H1 (cell line): ENCODE results near the gene ANKRD61. TPM values are rescaled to one million over a fixed set of nuclear protein-coding genes. Genes with fewer than 3 reads are reported as not detected.

ENCODE experiments used
- CTCF ChIA-PET: fragments of 300-600 bp; sonication (Branson Sonifier 250); formaldehyde crosslinking; loops from one replicate; lab custom pipeline; 2021; ENCODE audit not compliant: partially characterized antibody; lab: Charles Lee
- POLR2A ChIA-PET: fragments of 300-600 bp; sonication (Branson Sonifier 250); formaldehyde crosslinking; loops from one replicate; lab custom pipeline; 2021; ENCODE audit warnings: inconsistent platforms; ENCODE audit not compliant: partially characterized antibody; lab: Charles Lee
- DNase-seq, 2 experiments: peaks; one replicate each; pipeline versions ENCODE4 v3.0.0 to v3.0.0-alpha.2; 2010 to 2022; ENCODE audit warnings: low spot score in 2 of 2, low read depth in 1 of 2, mixed read lengths in 1 of 2
- FAIRE-seq: peaks from 2 replicates; lab custom pipeline; 2011; peaks lifted over from hg19 to GRCh38; lab: Jason Lieb, UNC
- H2AFZ ChIP-seq: 2 replicates; pipeline ENCODE4 v1.8.1; 2012; ENCODE audit warnings: low read length, inconsistent platforms
- H2AK5ac ChIP-seq: 2 replicates; pipeline ENCODE4 v1.6.1; 2013; ENCODE audit warnings: low read depth, low read length
- H2BK120ac ChIP-seq: replicated peaks from 2 replicates; pipeline ENCODE3; 2013; ENCODE audit warnings: low read depth, low read length, inconsistent platforms
- H2BK12ac ChIP-seq: 2 replicates; pipeline ENCODE4 v1.6.1; 2013; ENCODE audit warnings: low read depth, low read length
- H2BK15ac ChIP-seq: 2 replicates; pipeline ENCODE4 v1.6.1; 2013; ENCODE audit warnings: low read length
- H2BK20ac ChIP-seq: 2 replicates; pipeline ENCODE4 v1.6.1; 2013; ENCODE audit warnings: low read length
- H2BK5ac ChIP-seq: 2 replicates; pipeline ENCODE4 v1.6.1; 2013; ENCODE audit warnings: low read depth, low read length
- H3K14ac ChIP-seq: 2 replicates; pipeline ENCODE4 v1.6.1; 2013; ENCODE audit warnings: inconsistent platforms; ENCODE audit not compliant: insufficient read length
- H3K18ac ChIP-seq: 2 replicates; pipeline ENCODE4 v1.6.1; 2013; ENCODE audit warnings: low read length; ENCODE audit errors: extremely low read depth
- H3K23ac ChIP-seq: 2 replicates; pipeline ENCODE4 v1.6.1; 2013; ENCODE audit warnings: inconsistent platforms; ENCODE audit not compliant: insufficient read length
- H3K23me2 ChIP-seq: 2 replicates; pipeline ENCODE4 v1.6.1; 2013; ENCODE audit warnings: low read depth, low read length
- H3K27ac ChIP-seq: 2 replicates; pipeline ENCODE4 v1.6.1; 2011; ENCODE audit warnings: low read depth, low read length, inconsistent platforms
- H3K27me3 ChIP-seq, 4 experiments: replicated peaks in 1 of 4; 1 replicate in 1 of 4; 2 replicates in 3 of 4; pipeline versions ENCODE4 v1.6.1 to v1.8.1; 2011 to 2013; ENCODE audit warnings: low read length in 3 of 4, mild to moderate bottlenecking in 3 of 4, inconsistent platforms in 2 of 4, mixed read lengths in 2 of 4, moderate library complexity in 1 of 4; ENCODE audit not compliant: control insufficient read depth in 3 of 4, insufficient read depth in 3 of 4; ENCODE audit errors: extremely low read depth in 1 of 4
- H3K36me3 ChIP-seq, 4 experiments: 2 replicates each; pipeline versions ENCODE4 v1.6.1 to v1.8.1; 2011 to 2013; ENCODE audit warnings: mild to moderate bottlenecking in 4 of 4, low read length in 3 of 4, moderate library complexity in 2 of 4, control low read depth in 1 of 4, inconsistent platforms in 1 of 4; ENCODE audit not compliant: insufficient read depth in 4 of 4, control insufficient read depth in 2 of 4
- H3K4ac ChIP-seq: replicated peaks from 2 replicates; pipeline ENCODE3; 2013; ENCODE audit warnings: low read length, low read depth, mixed read lengths, inconsistent platforms; ENCODE audit not compliant: insufficient read length
- H3K4me1 ChIP-seq, 4 experiments: replicated peaks in 1 of 4; 1 replicate in 1 of 4; 2 replicates in 3 of 4; pipeline versions ENCODE4 v1.6.1 to v1.8.1; 2011 to 2013; ENCODE audit warnings: low read length in 3 of 4, inconsistent platforms in 2 of 4, mixed read lengths in 1 of 4; ENCODE audit not compliant: insufficient read depth in 4 of 4, control insufficient read depth in 3 of 4
- H3K4me2 ChIP-seq, 2 experiments: 2 replicates each; pipeline versions ENCODE4 v1.6.1 to v1.8.1; 2011 to 2013; ENCODE audit warnings: low read depth in 2 of 2, low read length in 2 of 2, control low read depth in 1 of 2, inconsistent platforms in 1 of 2, mild to moderate bottlenecking in 1 of 2; ENCODE audit not compliant: insufficient read depth in 1 of 2
- H3K4me3 ChIP-seq, 4 experiments: fragments of 200-600, 300-600 bp in 1 of 4; sonication (generic), shearing (Covaris generic), sonication (Bioruptor Twin) in 1 of 4; 2 replicates each; pipeline versions ENCODE4 v1.5.1 to v1.8.1; 2011 to 2016; ENCODE audit warnings: low read length in 4 of 4, low read depth in 3 of 4, control low read depth in 2 of 4, inconsistent platforms in 2 of 4, mild to moderate bottlenecking in 2 of 4, mixed read lengths in 1 of 4, moderate library complexity in 1 of 4; ENCODE audit not compliant: insufficient read depth in 2 of 4; ENCODE audit errors: extremely low read depth in 1 of 4
- H3K56ac ChIP-seq: replicated peaks from 2 replicates; pipeline ENCODE3; 2013; ENCODE audit warnings: low read depth, mild to moderate bottlenecking, mixed read lengths, low read length, inconsistent platforms; ENCODE audit not compliant: insufficient read length
- H3K79me1 ChIP-seq: 2 replicates; pipeline ENCODE4 v1.6.1; 2013; ENCODE audit warnings: low read depth, low read length, control low read depth
- H3K79me2 ChIP-seq, 2 experiments: 2 replicates each; pipeline versions ENCODE4 v1.6.1 to v1.8.1; 2012 to 2013; ENCODE audit warnings: low read length in 2 of 2, mild to moderate bottlenecking in 2 of 2, inconsistent platforms in 1 of 2; ENCODE audit not compliant: insufficient read depth in 2 of 2, control insufficient read depth in 1 of 2
- H3K9ac ChIP-seq, 4 experiments: replicated peaks in 1 of 4; 1 replicate in 1 of 4; 2 replicates in 3 of 4; pipeline versions ENCODE4 v1.6.1 to v1.8.1; 2011 to 2013; ENCODE audit warnings: low read depth in 3 of 4, low read length in 3 of 4, control low read depth in 2 of 4, mild to moderate bottlenecking in 2 of 4, moderate library complexity in 2 of 4, inconsistent platforms in 1 of 4; ENCODE audit errors: extremely low read depth in 1 of 4
- H3K9me3 ChIP-seq, 2 experiments: 2 replicates each; pipeline versions ENCODE4 v1.6.1 to v1.8.1; 2012 to 2013; ENCODE audit warnings: mild to moderate bottlenecking in 2 of 2, moderate library complexity in 2 of 2, control low read depth in 1 of 2, inconsistent platforms in 1 of 2, low read depth in 1 of 2, low read length in 1 of 2, mixed read lengths in 1 of 2; ENCODE audit not compliant: insufficient read depth in 2 of 2
- H4K20me1 ChIP-seq, 2 experiments: replicated peaks in 1 of 2; 2 replicates each; pipeline versions ENCODE3 to v1.8.1; 2011 to 2013; ENCODE audit warnings: inconsistent platforms in 2 of 2, low read length in 2 of 2, mild to moderate bottlenecking in 1 of 2; ENCODE audit not compliant: insufficient read depth in 2 of 2, control insufficient read depth in 1 of 2
- H4K5ac ChIP-seq: 2 replicates; pipeline ENCODE4 v1.6.1; 2013; ENCODE audit warnings: low read length, low read depth, mixed read lengths, inconsistent platforms; ENCODE audit not compliant: insufficient read length
- H4K8ac ChIP-seq: 2 replicates; pipeline ENCODE4 v1.8.0; 2013; ENCODE audit warnings: mild to moderate bottlenecking, moderate library complexity, low read length, inconsistent platforms; ENCODE audit not compliant: insufficient read depth; ENCODE audit errors: extremely low read depth
- H4K91ac ChIP-seq: replicated peaks from 2 replicates; pipeline ENCODE3; 2013; ENCODE audit warnings: low read length, mixed read lengths, inconsistent platforms; ENCODE audit not compliant: insufficient read length
- ASH2L ChIP-seq: fragments of 200-600, 300-600 bp; sonication (generic); IDR thresholded peaks from one replicate; pipeline ENCODE4 v1.7.1; 2017; ENCODE audit warnings: low read length
- JUND ChIP-seq: IDR thresholded peaks from 2 replicates; pipeline ENCODE4 v1.6.1; 2011; ENCODE audit warnings: mild to moderate bottlenecking, improper control_type of control experiment, low read length
- KDM1A ChIP-seq: fragments of 200-600, 300-600 bp; sonication (generic); IDR thresholded peaks from 2 replicates; pipeline ENCODE4 v1.7.1; 2016; ENCODE audit warnings: mild to moderate bottlenecking, low read length, borderline replicate concordance
- KDM5A ChIP-seq: fragments of 200-600 bp; IDR thresholded peaks from 2 replicates; pipeline ENCODE4 v1.7.1; 2012; ENCODE audit warnings: mild to moderate bottlenecking, low read length, inconsistent platforms, mixed read lengths
- MAX ChIP-seq: IDR thresholded peaks from 2 replicates; pipeline ENCODE4 v1.6.1; 2012; ENCODE audit warnings: inconsistent platforms
- RAD21 ChIP-seq, 2 experiments: IDR thresholded peaks in 1 of 2; conservative IDR thresholded peaks in 1 of 2; 2 replicates each; pipeline ENCODE4 v1.6.1; 2011; ENCODE audit warnings: low read depth in 2 of 2, low read length in 2 of 2, improper control_type of control experiment in 1 of 2, inconsistent platforms in 1 of 2, mild to moderate bottlenecking in 1 of 2, moderate library complexity in 1 of 2
- SIN3A ChIP-seq, 2 experiments: IDR thresholded peaks in 1 of 2; conservative IDR thresholded peaks in 1 of 2; 2 replicates each; pipeline ENCODE4 v1.6.1; 2011 to 2012; ENCODE audit warnings: low read length in 2 of 2, improper control_type of control experiment in 1 of 2, low read depth in 1 of 2, mild to moderate bottlenecking in 1 of 2
- USF2 ChIP-seq: IDR thresholded peaks from 2 replicates; pipeline ENCODE4 v1.6.1; 2011; ENCODE audit warnings: low read length, improper control_type of control experiment
- WGBS, 2 experiments: shearing (Covaris generic) in 1 of 2; methylation state at CpG; one replicate each; pipeline versions ENCODE4 v1.1.6 to v1.1.7; 2013 to 2015; ENCODE audit warnings: low lambda C conversion rate in 2 of 2, mixed read lengths in 2 of 2, inconsistent platforms in 1 of 2, low coverage in 1 of 2, missing lambda C conversion rate in 1 of 2; ENCODE audit not compliant: insufficient replicate concordance in 2 of 2, insufficient coverage in 1 of 2, insufficient read length in 1 of 2; ENCODE audit errors: extremely low coverage in 1 of 2, missing lambda C conversion rate in 1 of 2; 5-methylcytosine and 5-hydroxymethylcytosine counted together
- polyA plus RNA-seq, 7 experiments: library from polyadenylated mRNA; depleted of rRNA in 3 of 7; stranded (reverse) in 5 of 7; unstranded in 2 of 7; fragments of >200 nt in 5 of 7; fragments of 200-250 nt in 2 of 7; gene quantifications; 1 replicate in 5 of 7; 2 replicates in 1 of 7; 4 replicates in 1 of 7; pipeline versions ENCODE4 v1.2.1 to v1.2.3, GENCODE V29; 2011 to 2013; ENCODE audit warnings: missing spikeins in 2 of 7, mixed read lengths in 2 of 7
- total RNA-seq: library from RNA; stranded (reverse); fragmentation: NEBNext Ultra II Directional; extraction: Animal tissue kit (Norgen Biotek cat#: 25700); gene quantifications from 2 replicates; pipeline ENCODE4 v1.2.1, GENCODE V29; 2021

ANKRD61 gene
- total and polyA plus RNA-seq, 2 of the 8 experiments (the other 6 are each of a cell fraction or from before 2014, with no cell fraction given): 0.23 to 0.32 TPM

GRCh38 chr7:6008668-6009611, 22.2 kb upstream of the ANKRD61 start, which contains the start of the genes AIMP2 and PMS2:
TSS of gene AIMP2 (plus strand) at chr7:6009272. CDS start at chr7:6009364, 92 bp downstream.
TSS of gene PMS2 (minus strand) at chr7:6009049. CDS start at chr7:6009019, 30 bp downstream.
- ChIA-PET POLR2A (interaction anchor here (0.8 to 8.0 kb wide), 15 partner anchors 9 to 421 kb away, joined by 3 to 66 read pairs (median 5); no protein-coding TSS in a partner anchor), CTCF (interaction anchor here (1.3 to 2.9 kb wide), 3 partner anchors 11 to 92 kb away, joined by 4 to 15 read pairs (median 5); no protein-coding TSS in a partner anchor)
- peak within 1 kb of the TSS; percentile 98 for H4K5ac ChIP-seq
- H3K4me1 ChIP-seq: peaks cover 0 to 3% (median 0%) of the 10 kb centered on the region in 4 experiments; a peak in 1 of 7 replicates
- FAIRE-seq: no peak
- peak; percentile 93 to 95 for DNase-seq
- peaks cover 2 to 50% of the 10 kb centered on the region in 2 experiments; a peak in 3 of 4 replicates for H3K79me2 ChIP-seq
- H3K14ac ChIP-seq: no peak within 1 kb of the TSS
- peak within 1 kb of the TSS; percentile 75 to 84 for H3K4me2 ChIP-seq
- no peak within 1 kb of the TSS for H2AK5ac ChIP-seq
- H2BK20ac ChIP-seq: no peak within 1 kb of the TSS
- H2BK5ac ChIP-seq: peak within 1 kb of the TSS; percentile 98
- no peak within 1 kb of the TSS for H2BK15ac ChIP-seq
- peak within 1 kb of the TSS; percentile 93; the same call in 1 of the 2 replicates for H3K18ac ChIP-seq
- peak within 1 kb of the TSS; percentile 96 for H3K27ac ChIP-seq
- H3K9ac ChIP-seq: peak within 1 kb of the TSS; percentile 88 to 96 (median 95)
- no peak within 1 kb of the TSS for H3K23ac ChIP-seq
- no peak within 1 kb of the TSS for H2AFZ ChIP-seq
- peaks cover 4% of the 10 kb centered on the region; the same call in 1 of the 2 replicates for H3K79me1 ChIP-seq
- no peak within 1 kb of the TSS for H2BK120ac ChIP-seq
- peaks cover 0 to 33% (median 7%) of the 10 kb centered on the region in 4 experiments; a peak in 5 of 8 replicates for H3K36me3 ChIP-seq
- H3K23me2 ChIP-seq: no peaks in the 10 kb centered on the region
- peak within 1 kb of the TSS; percentile 99 for H4K91ac ChIP-seq
- peak within 1 kb of the TSS; percentile 53 to 86 (median 77) for H3K4me3 ChIP-seq
- peak within 1 kb of the TSS; percentile 99; the same call in 1 of the 2 replicates for H4K8ac ChIP-seq
- H3K56ac ChIP-seq: peak within 1 kb of the TSS; percentile 92
- no peak within 1 kb of the TSS for H2BK12ac ChIP-seq
- WGBS, 2 experiments: 1% methylated on average over 67 of the region's 84 CpGs; no CpG with 5 or more reads in 1 of the 2 experiments
- peak within 1 kb of the TSS; percentile 96 for H3K4ac ChIP-seq
- peaks cover 2% of the 10 kb centered on the region in 2 experiments for H4K20me1 ChIP-seq
- H3K27me3 ChIP-seq: no peaks in the 10 kb centered on the region
- no peaks in the 10 kb centered on the region for H3K9me3 ChIP-seq
- no peak for TF ChIP-seq KDM5A
- no peak for TF ChIP-seq JUND
- no peak for TF ChIP-seq KDM1A
- peak; percentile 98 for TF ChIP-seq MAX
- TF ChIP-seq SIN3A (conservative IDR thresholded peaks at IDR 0.05 in 1 of 2, IDR thresholded peaks at IDR 0.05 in 1 of 2; ENCODE audit: low read depth in 1 of 2, low read length in 2 of 2): peak in 1 of 2 experiments; percentile 69; a peak in 2 of 4 replicates
- TF ChIP-seq RAD21 (IDR thresholded peaks at IDR 0.05 in 1 of 2, conservative IDR thresholded peaks at IDR 0.05 in 1 of 2; ENCODE audit: low read depth in 2 of 2, low read length in 2 of 2): no peak
- TF ChIP-seq USF2: peak; percentile 64
- TF ChIP-seq ASH2L: no peak
